Measurements from ENCODE around the gene STK11. TPM values are rescaled to one million over a fixed set of nuclear protein-coding genes. Genes with fewer than 3 reads are reported as not detected.

The STK11 gene
- total RNA-seq, 1 donor from 2014 or later = 61.6 TPM

DNA sequence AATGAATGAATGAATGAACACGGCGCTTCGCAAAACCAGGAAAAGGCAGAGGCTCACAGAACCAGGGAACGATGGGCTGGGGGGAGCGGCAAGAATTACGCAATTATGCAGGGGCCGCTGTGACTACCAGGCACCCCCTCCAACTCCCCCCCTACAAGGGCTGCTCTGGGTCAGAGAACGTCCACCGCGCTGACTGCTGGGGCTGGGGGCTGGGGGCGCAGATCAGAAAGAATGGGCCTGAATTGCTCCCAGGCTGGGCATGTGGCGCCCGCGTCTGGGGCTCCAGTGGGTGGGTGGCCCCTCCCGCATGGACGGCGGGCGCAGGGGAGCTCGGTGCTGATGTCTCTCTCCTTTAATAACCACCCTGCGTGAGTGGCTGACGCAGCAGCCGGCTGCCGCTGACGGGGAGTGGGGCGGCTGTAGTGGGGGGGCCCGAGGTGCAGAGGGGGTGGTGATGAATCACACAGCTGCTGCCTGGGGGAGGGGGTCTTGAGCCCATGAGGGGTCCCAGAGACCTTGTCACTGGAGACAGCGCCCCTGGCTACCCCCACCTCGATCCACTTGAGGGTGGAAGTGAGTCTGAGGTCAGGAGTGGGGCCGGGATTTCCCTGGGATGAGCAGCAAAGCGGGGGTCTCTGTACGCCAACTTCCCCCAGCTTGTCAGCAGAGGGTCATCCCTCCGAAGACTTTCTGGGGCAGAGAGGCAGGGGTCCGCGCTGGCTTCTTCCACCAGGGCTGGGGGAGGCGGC is 62.1 kb downstream of the STK11 start:
- Histone ChIP-seq H3K36me3 (ENCODE audit: insufficient read depth, low read length) (peaks cover 11% of the 10 kb centered on the region), H3K27ac (ENCODE audit: low read depth, low read length) (no peak overlapping the region), H3K4me1 (ENCODE audit: insufficient read depth, low read length) (peaks cover 70% of the 10 kb centered on the region), H4K20me1 (ENCODE audit: insufficient read depth, low read length) (peaks cover 35% of the 10 kb centered on the region), H3K27me3 (ENCODE audit: insufficient read depth, low read length) (no peaks in the 10 kb centered on the region), H3K4me3 (ENCODE audit: insufficient read depth, low read depth, low read length) (peak overlapping the region; percentile 53), H3K79me2 (ENCODE audit: insufficient read depth, low read length) (peaks cover 33% of the 10 kb centered on the region), H3K4me2 (ENCODE audit: low read length) (peak overlapping the region; percentile 93), H3K9me3 (ENCODE audit: insufficient read depth, low read depth, low read length) (no peaks in the 10 kb centered on the region), H3K9ac (ENCODE audit: low read length) (peak overlapping the region; percentile 75), H2AFZ (ENCODE audit: low read depth, low read length) (no peak overlapping the region)
- Mint-ChIP-seq H3K27me3 (ENCODE audit: low read depth, unreplicated experiment) (no peaks in the 10 kb centered on the region), H3K9me3 (ENCODE audit: unreplicated experiment) (no peaks in the 10 kb centered on the region), H3K36me3 (ENCODE audit: low read depth, unreplicated experiment) (peaks cover 9% of the 10 kb centered on the region), H3K4me1 (ENCODE audit: low read depth, unreplicated experiment) (peaks cover 28% of the 10 kb centered on the region), H3K27ac (ENCODE audit: unreplicated experiment) (peak overlapping the region; percentile 58), H3K4me3 (ENCODE audit: unreplicated experiment) (peak overlapping the region; percentile 75)
- no peak for DNase-seq (ENCODE audit: low read depth)
- no peak for TF ChIP-seq EZH2 (IDR thresholded peaks at IDR 0.05; ENCODE audit: insufficient read depth, low read length)
- TF ChIP-seq, protein P1, sequence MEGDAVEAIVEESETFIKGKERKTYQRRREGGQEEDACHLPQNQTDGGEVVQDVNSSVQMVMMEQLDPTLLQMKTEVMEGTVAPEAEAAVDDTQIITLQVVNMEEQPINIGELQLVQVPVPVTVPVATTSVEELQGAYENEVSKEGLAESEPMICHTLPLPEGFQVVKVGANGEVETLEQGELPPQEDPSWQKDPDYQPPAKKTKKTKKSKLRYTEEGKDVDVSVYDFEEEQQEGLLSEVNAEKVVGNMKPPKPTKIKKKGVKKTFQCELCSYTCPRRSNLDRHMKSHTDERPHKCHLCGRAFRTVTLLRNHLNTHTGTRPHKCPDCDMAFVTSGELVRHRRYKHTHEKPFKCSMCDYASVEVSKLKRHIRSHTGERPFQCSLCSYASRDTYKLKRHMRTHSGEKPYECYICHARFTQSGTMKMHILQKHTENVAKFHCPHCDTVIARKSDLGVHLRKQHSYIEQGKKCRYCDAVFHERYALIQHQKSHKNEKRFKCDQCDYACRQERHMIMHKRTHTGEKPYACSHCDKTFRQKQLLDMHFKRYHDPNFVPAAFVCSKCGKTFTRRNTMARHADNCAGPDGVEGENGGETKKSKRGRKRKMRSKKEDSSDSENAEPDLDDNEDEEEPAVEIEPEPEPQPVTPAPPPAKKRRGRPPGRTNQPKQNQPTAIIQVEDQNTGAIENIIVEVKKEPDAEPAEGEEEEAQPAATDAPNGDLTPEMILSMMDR (IDR thresholded peaks at IDR 0.05; ENCODE audit: insufficient read depth, low read depth, low read length) = no peak
- no peak for FAIRE-seq

DNA sequence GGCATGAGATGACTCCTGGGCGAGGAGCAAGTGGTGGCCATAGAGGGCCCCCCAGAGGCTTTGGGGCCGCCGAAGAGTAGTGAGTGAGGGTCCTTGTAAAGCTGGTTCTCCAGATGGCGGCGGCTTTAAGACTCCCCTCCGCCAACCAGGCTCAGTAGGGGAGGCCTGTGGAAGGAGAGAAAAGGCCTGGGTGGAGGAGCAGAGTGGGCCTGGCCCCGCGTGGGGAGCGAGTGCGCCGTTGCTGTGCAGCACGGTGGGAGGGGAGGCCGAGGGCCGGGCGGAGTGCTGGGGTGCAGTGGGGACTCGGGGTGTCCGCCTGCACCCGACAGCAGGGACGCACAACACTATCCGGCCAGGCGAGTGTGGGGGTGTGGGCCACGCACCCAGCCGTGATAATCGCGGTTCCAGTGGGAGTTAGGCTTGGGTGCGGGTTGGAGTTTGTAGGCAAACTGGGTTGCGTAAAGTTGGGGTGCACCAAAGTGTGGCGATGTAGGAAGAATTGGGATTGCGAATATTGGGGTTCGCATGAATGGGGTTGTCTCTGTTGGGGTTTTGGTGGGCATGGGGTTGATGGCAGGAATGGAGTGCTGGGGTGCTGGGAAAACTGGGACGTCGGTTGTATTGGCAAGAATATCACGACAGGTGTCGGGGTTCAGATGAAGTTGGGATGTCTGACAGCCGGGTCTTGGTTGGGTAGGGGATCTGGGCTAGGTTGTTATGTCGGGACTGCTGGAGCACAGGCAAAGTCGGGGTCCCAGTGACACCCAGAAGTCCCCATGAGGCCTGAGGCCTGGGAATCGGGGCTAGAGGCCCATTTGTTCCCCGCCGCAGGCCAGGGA is 62.9 kb downstream of the STK11 start:
- Histone ChIP-seq H3K36me3 (ENCODE audit: insufficient read depth, low read length) (peaks cover 15% of the 10 kb centered on the region), H3K79me2 (ENCODE audit: insufficient read depth, low read length) (peaks cover 41% of the 10 kb centered on the region), H2AFZ (ENCODE audit: low read depth, low read length) (no peak overlapping the region), H3K9ac (ENCODE audit: low read length) (peak overlapping the region; percentile 75), H3K27ac (ENCODE audit: low read depth, low read length) (peak overlapping the region; percentile 59), H3K4me3 (ENCODE audit: insufficient read depth, low read depth, low read length) (no peak overlapping the region), H3K27me3 (ENCODE audit: insufficient read depth, low read length) (no peaks in the 10 kb centered on the region), H4K20me1 (ENCODE audit: insufficient read depth, low read length) (peaks cover 43% of the 10 kb centered on the region), H3K4me2 (ENCODE audit: low read length) (peak overlapping the region; percentile 93), H3K9me3 (ENCODE audit: insufficient read depth, low read depth, low read length) (no peaks in the 10 kb centered on the region), H3K4me1 (ENCODE audit: insufficient read depth, low read length) (peaks cover 70% of the 10 kb centered on the region)
- Mint-ChIP-seq H3K36me3 (ENCODE audit: low read depth, unreplicated experiment) (peaks cover 14% of the 10 kb centered on the region), H3K4me1 (ENCODE audit: low read depth, unreplicated experiment) (peaks cover 28% of the 10 kb centered on the region), H3K4me3 (ENCODE audit: unreplicated experiment) (peak overlapping the region; percentile 73), H3K27ac (ENCODE audit: unreplicated experiment) (peak overlapping the region; percentile 36), H3K9me3 (ENCODE audit: unreplicated experiment) (no peaks in the 10 kb centered on the region), H3K27me3 (ENCODE audit: low read depth, unreplicated experiment) (no peaks in the 10 kb centered on the region)
- FAIRE-seq (no peak), DNase-seq (ENCODE audit: low read depth) (no peak)
- no peak for TF ChIP-seq EZH2 (IDR thresholded peaks at IDR 0.05; ENCODE audit: insufficient read depth, low read length)
- TF ChIP-seq, protein P1 (IDR thresholded peaks at IDR 0.05; ENCODE audit: insufficient read depth, low read depth, low read length) = no peak
